CD4-positive, alpha-beta T cell treated with Interleukin-4 for 1 hour (primary cell): ENCODE data around the gene CBX1.
A peak's percentile ranks its signal among the peaks of the same experiment; 100 is the strongest.
"Not testable (repeated sequence)": the region's sequence is repeated elsewhere in the genome, so short reads cannot be mapped to it uniquely, and the experiment has no call there.

Source experiments
- DNase-seq, 2 donors: peaks; one replicate each; pipeline ENCODE4 v3.0.0-alpha.2; 2020 to 2022

CBX1 gene

DNA sequence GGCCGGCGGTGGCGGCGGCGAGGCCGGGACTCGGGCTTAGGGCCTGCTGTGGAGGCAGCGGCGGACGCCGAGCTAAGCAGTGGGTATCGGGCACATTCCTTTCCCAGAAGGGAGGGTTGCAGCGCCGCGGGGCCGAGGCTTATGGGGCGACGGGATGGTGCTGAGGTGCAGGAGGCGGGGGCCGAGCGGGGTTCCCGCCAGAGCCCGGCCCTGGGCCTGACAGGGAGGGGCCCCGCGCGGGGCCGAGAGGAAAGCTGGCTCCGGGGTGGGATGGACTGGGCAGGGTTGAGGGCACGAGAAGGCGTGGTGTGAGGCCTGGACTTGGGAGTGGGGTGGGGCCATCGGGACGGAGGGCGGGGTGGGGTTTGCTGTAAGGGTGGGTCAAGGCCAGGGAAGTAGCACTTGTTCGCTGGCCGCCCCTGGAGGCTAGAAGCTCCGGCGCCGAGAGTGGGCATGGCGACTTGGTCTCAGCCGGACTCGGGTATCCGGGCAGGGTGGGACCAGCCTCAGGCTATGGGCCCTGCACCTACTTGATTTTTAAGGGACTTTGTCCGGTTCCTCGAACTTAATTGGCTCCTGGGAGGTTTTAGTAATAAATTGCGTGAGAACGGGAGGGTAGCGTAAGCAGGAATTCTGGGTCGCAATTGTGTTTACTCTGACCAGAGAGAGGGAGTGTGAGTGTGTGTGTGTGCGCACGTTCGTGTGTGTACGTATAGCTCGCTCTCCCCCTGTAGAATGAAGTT lies 52.7 kb downstream of the CBX1 start:
- peak; percentile 35 to 43 for DNase-seq

DNA sequence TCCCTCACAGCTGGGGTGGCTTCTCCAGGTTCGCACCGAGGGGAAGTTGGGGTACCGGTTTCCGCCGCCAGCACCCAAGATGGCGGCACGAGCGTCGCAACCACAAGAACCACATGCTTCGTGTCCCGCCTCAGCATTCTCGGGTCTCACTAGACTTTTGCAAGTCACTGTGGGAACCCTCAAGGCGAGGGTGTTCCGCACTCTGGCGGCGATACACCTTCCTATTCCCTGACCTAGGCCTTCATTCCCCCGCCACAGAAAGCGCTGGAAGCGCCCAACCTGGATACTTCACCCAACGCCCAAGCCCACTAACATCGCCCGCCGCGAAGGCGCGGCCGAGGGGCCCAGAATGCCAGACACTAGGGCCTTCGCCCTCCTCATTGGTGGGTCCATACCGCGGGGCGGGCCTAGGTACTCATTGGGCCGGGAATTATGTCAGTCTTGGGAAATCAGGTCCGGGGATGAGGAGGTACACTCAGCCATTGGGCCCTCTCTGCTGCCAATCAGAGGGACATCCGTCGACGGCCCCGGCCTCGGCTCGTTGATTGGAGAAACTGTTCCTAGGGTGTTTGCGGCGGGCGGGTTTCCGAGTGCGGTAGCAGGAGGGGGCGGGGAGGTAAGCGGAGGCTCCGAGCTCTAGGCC lies 53.4 kb downstream of the CBX1 start, which contains the start of gene NFE2L1:
Gene NFE2L1 (plus strand): TSS at position 619 of the 643 bp plus-strand sequence. CDS start 2,760 bp downstream, outside the sequence.
- DNase-seq = peak; percentile 98 to 99

DNA sequence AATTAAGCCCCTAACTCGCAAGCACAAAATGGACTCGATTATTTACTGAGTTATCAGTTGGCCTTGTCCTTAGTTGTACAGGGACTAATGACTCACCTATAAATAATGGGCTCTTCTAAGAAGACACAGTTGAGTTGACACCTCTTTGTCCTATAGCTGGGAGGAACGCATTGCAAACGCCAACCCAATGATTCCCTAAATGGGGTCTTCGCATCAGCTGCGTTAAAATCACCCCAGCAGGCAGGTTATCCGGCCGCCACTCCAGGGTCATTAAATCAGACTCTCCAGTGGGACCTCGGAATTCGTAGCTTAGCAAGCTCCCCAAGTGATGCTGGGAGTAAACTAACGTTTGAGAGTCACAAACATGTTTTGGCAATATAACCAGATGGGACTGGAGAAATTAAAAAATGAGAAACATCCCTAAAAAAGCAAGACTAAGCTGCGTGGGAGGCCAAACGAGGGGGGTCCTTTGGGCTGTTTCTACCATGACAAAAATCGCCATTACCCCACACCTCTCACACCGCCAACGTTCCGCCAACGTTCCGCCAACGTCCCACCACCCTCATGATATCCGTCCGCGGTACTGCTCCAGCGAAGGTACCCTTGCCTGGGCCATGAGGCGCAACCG lies 54.1 kb downstream of the CBX1 start:
- DNase-seq = no peak

DNA sequence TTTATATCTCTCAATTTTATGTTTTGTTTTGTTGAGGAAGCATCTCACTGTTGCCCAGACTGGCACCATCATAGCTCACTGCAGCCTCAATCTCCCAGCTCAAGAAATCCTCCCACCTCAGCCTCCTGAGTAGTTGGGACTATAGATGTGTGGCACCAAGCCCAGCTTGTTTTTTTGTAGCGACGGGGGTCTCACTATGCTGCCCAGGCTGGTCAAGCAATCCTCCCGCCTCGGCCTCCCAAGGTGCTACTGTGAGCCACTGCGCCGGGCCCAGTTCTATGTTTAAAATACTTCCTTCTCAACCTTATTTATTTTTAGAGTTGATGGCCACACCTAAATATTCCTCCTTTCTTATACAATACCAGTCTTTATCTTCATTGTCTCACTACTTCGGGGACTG lies 55.0 kb downstream of the CBX1 start:
- DNase-seq = no peak

DNA sequence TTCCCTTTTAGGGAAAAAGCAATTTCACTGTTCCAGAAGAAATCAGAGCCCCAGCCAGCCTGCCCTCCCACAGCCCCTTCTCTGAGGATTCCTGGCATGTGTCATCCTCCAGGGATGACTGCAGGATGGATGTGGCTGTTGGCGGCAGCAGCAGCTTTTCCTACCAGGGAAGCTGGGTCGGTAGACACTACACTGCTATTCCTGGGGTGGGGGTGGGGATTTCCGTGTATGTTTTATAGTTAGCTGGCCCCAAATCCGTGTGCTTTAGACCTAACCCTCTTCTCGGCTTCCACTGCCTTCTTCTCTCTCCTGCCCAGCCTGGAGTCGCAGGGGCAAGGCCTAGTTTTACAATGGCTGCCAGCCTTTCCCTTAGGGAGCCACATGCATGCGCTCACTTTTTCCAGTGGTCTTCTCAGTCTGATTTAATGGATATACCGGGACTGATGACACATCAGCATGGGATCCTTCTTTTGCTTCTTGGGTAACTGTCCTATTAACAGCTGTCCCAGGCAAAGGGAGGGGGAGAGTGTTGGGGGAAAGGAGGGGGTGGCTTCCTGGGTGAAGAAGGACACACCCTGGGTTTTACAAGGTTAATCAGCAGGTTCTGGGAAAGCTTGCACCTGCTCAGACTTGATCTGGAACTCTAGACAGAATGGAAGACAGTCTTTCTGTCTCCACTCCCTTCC lies 55.8 kb downstream of the CBX1 start:
- DNase-seq = no peak

DNA sequence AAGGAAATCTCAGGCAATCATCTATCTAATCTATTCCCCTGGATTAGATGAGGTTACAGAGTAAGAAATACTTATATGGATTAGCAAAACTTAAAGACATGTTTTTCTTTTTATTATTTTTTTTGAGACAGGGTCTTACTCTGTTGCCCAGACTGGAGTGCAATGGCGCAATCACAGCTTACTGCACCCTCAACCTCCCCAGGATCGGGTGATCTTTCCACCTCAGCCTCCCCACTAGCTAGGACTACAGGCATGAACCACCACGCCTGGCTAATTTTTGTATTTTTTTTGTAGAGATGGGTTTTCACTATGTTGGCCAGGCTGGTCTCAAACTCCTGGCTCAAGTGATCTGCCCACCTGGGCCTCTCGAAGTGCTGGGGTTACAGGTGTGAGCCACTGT lies 56.4 kb downstream of the CBX1 start:
- DNase-seq = no peak

DNA sequence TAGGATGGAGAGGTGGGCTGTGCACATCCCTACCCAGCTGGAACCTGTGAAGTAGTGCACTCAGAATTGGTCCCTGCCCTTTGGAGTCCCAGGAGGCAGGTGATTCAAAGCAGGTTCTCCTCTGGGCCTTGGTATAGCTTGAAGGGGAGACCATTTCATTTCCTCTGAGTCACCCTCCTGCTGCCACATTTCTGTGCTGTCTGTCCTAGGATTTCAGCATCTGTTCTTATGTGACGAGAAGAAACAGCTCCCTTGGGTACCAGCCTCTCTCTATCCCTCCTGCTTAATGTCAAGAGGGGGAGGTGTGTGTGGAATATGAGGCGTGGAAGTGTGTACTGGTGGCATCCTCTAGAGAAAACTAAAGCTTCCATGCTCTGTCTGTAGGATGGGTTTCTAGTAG lies 58.1 kb downstream of the CBX1 start:
- no peak for DNase-seq

DNA sequence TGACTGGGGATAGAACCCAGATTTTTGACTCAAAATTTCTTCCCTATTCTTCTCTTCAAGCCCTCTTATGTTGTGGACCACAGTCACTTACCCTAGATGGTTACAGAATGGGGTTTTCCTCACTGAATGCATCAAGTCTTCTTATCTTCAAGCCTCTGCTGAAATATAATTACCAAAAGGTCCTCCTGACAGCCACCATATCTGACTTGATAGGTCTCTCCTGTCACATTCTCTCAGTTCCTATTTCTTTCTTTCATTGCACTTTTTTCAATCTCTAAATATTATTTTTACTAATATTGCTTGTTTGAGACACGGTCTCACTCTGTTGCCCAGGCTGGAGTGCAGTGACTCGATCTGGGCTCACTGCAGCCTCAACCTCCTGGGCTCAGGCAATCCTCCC lies 62.6 kb downstream of the CBX1 start:
- no peak for DNase-seq

DNA sequence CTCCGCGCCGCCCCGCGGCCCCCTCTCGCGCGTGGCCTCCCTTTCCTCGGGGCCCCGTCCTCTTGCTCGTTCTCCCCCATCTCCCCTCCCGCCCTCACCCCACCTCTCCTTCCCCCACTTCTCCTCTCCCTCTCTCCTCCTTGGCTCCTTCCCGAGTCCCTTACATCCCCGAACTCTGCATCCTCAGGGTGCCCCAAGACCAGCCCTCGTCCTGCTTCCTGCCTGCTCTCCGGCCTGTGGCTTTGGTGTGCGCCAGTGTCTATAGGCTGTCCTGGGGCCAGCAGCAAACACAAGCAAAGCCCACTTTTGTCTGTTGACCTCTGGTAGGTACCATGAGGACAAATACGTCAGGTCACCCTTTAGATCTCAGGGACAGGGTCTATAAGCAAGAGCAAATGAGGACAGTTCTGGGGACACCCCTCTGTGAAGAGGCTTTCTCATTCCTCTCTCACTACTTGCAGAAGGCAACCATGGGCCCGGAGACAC lies 63.4 kb downstream of the CBX1 start:
- DNase-seq = no peak

DNA sequence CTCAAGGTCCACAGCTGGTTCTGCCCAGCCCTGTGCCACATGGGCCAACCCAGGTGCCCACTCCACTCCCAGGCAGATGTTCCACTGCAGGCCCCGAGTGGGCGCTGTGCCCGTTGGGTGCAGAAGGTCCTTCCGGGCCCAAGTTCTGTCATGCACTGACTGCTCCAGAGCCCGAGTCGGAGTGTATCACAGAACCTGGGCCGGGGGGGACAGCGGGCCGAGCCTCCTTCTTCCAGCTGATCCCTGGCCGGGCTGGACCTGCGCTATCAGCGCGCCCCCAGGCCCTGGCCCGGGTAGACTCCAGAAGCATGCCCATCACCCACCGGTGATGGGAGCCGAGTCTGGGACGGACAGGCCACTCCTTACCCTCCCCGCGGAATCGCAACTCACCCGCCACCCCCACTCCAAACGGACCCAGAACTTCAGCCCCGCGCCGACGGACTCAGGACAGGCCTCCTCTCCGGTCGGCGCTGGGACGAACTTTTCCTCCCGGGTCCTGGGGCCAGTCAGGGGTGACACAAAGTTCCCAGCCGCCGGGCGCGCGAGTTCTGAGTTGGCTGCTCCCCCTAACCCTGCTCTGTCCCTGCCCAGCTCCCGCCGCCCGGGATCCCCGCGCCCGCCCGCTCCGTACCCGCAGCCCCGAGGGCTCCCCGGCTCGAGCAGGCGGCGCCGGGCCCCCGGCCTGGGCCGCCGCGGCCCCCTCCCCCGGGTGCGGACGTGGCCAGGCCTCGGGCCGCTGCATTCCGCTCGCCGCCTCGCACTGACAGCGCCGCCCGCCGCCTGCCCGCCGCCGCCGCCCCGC lies 64.0 kb downstream of the CBX1 start, which contains the start of gene COPZ2:
Gene COPZ2 (minus strand): TSS at position 762 of the 802 bp plus-strand sequence. CDS start 20 bp downstream, at position 742.
- DNase-seq = peak; percentile 66 to 68

DNA sequence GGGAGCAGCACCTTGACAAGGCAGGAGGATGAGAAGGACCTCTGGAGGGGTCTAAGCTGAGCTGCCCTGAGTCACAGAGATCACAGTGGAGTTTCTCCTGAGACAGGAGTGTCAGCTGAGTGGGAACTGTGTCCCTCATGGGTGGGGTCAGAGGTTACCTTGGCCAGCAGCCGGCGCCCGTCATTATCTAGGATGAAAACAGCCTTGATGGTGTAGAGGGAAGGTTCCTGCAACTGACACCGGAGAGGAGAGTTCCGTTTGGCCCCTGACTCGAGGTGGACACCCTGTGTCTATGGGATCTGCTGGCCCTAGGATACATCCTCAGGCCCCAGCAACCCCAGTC lies 64.6 kb downstream of the CBX1 start:
- no peak for DNase-seq

DNA sequence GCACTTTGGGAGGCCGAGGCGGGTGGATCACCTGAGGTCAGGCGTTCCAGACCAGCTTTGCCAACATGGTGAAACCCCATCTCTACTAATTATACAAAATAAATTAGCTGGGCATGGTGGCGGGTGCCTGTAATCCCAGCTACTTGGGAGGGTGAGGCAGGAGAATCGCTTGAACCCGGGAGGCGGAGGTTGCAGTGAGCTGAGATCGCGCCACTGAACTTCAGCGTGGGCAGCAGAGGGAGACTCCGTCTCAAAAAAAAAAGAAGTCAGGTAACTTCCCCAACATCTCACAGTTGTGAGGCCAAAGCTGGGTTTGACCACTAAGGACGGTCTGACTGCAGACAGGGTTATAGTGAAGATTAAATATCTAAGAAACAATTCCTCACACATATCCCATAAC lies 66.5 kb downstream of the CBX1 start:
- not testable (repeated sequence) for DNase-seq

DNA sequence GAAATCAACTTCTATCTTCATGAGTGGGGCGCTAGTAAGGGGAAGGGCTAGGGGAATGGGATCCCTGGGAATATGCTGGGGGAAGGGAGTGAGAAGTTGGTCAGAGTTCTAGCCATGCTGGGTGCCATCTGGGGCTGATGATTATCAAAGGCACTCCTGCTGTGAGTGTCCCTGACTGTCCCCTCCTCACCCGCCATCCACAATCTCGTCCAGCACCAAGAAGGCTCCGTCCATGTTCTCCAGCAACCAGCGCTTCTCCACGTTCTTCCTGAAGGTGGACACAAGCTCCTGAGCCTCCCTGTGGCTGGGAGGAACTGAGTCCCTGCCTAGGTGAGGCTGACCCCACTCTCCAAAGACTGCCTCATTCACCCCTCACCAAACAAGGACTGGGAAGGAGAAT lies 69.3 kb downstream of the CBX1 start:
- DNase-seq = no peak

DNA sequence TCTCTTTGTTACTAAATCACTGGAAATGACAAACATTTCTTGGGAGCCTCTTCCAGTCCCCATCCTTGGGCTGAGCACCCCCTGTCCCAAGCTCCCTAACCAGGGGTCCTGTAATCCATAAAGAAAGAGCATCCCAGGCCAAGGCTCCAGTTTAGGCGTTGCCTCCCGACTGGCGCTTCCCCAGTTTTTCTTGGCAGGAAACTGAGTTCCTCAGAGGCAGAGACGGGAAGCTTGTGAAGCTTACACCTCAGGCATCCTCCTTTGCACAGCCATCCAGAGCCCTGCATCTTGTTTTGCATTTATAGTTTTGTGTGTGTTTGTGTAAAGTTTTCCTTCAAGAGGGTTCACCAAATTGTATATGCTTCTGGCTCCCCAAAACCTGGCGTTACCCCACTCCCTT lies 70.7 kb downstream of the CBX1 start:
- DNase-seq = no peak

DNA sequence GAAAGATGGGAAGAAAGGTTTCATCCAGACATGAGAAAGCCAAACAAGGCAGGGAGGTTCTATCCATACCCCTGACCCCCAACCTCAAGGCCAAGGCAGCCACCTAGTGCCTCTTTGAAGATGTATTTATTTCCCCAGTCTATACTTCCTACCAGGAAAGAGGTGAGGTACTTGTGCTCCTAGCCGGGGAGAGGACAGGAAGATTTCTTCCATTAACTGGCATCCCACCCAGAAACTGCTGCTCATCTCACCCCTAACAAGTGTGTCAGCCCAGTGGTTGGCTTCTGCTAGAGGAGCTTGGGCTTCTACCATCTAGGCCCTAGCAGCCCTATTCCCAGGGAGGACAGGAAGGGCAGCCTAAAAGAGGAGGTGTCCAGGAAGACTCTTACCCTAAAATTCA lies 72.5 kb downstream of the CBX1 start:
- DNase-seq = no peak

DNA sequence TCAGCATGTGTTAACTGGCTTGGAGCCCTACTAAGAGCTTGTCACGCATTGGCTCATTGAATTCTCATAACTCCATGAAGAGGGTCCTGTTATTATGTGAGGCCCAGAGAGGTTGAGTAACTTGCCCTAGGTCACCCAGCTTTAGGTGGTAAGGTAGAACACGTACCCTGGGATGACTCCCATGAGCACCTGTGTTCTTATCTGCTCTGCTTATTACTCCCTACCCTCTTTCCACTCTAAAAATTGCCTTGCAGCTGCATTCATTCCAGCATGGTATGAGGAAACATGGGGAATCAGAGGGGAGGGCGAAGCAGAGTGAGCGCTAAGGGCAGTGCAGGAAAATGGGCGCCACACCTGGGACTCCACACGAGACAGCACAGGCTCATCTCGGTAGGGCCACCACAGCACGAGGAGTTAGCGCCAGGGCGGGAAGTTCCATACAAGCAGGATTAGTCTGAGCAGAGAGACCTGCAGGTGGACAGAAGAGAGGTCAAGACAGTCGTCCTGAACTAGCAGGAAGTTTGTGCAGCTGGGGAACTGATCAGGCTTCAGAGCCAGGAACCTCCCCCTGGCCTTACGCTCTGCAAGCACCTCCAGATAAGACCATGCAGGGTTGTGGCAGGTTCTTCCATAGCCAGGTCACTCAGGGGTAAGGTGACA lies 73.8 kb downstream of the CBX1 start:
- no peak for DNase-seq

DNA sequence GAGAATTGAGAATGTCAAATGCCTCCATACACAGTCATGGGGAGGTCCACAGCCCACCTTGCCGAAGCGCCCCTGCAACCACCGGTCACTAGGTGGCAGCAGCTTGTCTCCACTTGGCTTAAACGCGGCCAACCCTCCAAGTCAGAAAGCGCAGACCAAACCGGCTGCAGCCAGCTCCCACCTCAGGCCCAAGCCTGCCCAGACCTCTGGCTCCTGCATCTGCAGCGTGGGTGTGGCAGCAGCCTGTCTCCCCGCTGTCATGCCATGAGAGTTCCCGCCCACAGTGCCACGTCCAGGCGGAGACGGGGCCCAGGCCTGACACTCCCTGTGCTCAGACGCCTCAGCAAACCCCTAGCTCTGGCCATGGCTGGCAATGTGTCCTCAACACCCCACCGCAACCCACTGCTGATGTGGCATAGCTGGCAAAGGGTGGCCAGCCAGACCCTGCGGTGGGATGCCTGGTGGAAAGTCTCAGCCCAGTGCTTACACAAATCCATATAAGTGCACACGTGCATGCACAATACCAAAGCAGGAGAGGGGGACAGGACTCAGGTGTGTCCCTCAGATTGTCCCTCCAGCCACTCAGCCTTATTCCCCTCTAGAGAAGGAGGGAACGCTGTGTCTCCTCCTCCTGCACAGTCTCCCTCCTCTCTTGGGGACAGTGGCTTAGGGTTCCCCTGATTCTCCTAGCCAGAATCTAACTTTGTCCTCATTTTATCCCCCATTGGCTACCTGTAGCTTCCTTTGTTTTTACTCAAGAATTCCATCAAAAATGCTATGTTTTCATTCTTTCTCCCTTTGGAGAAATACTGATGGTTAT lies 74.6 kb downstream of the CBX1 start:
- peak; percentile 74 to 77 for DNase-seq

DNA sequence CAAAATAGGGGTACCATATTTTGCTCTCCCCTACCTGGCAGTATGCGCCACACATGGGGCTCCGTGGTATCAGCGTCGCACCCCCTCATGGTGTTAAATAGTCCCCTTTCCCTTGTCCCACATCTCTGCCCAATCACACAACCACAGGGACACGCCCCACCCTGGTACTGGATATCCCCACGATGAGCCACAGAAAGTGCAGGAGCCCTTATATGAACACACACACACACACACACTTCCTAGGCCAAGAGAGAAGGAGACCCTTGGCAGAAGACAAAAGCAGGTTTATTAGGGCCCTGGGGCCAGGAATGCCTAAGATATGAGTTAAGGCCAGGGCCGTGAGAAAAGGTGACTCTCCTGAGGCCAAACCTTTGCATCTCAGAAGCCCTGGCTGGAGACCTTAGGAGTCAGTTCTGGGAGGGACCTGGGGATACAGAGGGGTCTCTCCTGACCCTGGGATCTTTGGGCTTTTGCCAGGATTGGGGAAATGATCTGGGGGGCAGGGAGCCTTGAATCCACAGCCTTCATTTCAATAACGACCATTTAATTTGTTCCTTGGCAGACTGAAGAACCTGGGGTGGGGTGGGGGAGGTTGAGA lies 75.3 kb downstream of the CBX1 start:
- no peak for DNase-seq

DNA sequence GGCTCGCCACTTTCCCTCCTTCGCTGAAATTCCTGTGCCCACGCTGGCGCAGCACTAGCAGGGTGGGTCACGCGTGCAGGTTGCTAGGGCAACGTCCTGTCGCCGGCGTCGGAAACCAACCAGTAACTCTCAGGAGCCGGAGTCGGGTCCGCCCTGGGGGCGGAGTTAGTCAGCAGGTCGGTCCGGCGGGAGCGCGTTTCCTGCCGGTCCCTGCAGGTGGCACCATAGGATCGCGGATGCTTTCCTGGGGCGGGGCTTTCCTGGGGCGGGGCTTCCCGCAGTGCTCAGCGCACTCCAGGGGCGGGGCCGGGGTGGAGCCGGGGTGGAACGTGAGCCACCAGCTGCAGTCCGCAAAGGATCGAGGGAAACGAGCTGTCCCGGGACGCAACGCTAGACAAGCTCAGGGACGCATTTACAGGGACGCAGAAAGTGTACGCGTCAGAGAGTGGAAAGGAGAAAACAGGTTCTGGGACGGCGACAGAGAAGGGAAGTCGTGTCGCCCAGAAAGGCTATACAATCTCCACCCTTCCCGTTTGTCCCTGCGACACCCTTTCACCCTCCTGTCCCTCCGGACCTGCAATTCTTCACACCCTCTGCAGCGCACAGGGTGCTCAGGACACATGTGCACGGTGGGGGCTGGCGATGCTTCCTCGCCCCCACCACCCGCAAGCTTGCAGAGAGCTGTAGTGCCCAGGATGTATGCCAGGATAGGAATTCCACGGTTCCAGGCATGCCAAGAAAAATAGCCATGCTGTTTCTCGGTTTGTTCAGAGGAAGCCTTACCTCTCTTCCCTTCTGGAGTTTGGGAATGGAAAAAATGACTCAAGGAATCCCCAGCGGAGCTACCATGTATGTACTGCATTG lies 76.0 kb downstream of the CBX1 start:
- DNase-seq = peak; percentile 97 to 98
